AG09319 (cell line): Measurements from ENCODE around the gene ABCA4.

Experiments used
- DNase-seq: peaks from one replicate; pipeline ENCODE4 v3.0.0-alpha.2; 2010; ENCODE audit warnings: low read depth; ENCODE audit errors: extremely low read depth
- TF ChIP-seq, protein P1 (sequence below): IDR thresholded peaks from 2 replicates; pipeline ENCODE4 v1.5.1; 2011; ENCODE audit warnings: low read depth, mild to moderate bottlenecking, inconsistent platforms, low read length, moderate library complexity

Gene ABCA4

DNA sequence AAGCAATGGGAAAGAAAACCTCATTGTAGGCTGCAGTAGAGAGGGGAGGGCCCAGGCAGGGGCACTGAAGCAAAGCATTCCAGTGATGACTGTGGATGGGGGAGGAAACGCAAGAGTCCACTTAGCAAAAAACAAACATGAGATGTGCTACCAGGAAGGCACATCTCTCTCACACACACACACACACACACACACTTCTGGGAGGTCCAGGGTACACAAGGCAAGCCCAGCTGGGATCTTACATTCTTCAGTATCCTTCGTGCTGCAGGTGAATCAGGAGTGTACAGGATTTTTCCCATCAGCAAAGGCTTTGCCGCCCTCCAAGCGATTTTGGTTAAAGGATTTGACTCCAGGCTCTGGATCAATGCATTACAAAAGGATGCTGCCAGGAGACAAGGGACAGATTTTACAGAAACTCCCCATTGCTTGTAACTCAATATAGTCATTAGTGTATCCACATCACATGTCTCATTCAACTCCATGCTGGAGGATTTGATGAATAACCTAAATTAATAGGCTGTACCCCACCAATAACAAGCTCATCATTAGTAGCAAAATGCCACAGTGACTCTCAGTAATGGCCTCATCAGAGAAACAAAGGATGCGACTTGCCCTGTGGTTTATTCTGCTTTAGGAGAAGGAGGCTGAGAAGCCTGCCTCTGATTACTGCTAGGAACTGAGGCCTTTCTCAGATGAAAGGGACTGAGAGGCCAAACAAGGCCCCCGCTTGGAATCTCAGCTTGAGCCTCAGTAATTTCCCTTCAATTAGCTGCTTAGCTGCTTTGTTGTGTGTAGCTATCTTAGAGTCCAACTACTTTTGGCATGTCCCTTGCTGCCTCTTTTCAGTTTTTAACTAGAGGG is 41.6 kb downstream of the ABCA4 start:
- DNase-seq = no peak
- TF ChIP-seq, protein P1, sequence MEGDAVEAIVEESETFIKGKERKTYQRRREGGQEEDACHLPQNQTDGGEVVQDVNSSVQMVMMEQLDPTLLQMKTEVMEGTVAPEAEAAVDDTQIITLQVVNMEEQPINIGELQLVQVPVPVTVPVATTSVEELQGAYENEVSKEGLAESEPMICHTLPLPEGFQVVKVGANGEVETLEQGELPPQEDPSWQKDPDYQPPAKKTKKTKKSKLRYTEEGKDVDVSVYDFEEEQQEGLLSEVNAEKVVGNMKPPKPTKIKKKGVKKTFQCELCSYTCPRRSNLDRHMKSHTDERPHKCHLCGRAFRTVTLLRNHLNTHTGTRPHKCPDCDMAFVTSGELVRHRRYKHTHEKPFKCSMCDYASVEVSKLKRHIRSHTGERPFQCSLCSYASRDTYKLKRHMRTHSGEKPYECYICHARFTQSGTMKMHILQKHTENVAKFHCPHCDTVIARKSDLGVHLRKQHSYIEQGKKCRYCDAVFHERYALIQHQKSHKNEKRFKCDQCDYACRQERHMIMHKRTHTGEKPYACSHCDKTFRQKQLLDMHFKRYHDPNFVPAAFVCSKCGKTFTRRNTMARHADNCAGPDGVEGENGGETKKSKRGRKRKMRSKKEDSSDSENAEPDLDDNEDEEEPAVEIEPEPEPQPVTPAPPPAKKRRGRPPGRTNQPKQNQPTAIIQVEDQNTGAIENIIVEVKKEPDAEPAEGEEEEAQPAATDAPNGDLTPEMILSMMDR = no peak

DNA sequence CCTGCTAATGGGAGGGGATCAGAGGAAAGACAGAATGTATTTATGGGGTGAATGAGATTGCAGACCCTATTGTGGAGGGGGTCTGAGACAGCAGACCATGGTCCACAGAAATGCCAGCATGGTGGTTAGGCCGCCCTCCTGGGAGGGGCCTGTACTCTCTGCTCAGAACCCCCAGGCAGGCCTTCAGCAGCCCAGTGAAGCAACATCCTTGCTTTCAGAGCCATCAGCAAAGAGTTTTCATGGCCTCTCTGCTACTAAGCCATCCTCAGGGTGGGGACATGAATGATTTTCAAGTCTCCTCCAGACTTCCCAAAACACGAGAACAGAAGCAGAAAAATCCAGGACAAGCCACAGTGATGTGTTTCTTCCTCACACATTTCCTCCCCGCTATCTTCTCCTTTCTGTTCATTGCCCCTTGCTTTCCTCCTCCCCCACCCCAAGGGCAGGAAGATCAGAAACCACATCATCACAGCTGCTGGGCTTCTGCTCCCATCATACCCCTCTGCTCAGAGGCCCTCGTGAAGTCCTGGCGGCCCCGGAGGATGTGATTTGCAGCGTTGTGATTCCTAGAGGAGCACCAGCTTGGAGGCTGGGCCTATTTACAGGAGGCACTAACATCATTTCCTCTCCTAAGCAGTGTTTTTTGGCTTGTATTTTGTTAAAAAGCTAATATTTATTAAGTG is 48.0 kb downstream of the ABCA4 start:
- TF ChIP-seq, protein P1 = no peak
- no peak for DNase-seq

DNA sequence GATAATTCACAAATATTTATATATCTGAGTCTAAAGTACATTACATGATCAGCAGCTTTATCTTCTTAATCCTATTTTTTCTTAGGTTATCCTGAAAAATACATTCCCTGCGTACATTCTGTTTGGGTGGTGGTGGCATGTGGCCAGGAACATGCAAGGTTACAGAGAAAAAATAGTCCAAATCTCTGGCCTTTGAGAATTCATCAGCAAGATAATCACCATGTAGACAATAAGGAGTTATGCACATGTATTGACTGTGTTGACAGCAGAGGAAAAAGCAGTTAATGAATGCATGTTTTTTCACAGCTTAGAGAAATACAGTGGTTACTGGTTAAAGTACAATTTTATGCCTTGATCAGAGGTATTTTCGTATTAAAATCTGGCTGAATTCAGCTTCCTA is 49.0 kb downstream of the ABCA4 start:
- no peak for DNase-seq
- TF ChIP-seq, protein P1 = no peak

DNA sequence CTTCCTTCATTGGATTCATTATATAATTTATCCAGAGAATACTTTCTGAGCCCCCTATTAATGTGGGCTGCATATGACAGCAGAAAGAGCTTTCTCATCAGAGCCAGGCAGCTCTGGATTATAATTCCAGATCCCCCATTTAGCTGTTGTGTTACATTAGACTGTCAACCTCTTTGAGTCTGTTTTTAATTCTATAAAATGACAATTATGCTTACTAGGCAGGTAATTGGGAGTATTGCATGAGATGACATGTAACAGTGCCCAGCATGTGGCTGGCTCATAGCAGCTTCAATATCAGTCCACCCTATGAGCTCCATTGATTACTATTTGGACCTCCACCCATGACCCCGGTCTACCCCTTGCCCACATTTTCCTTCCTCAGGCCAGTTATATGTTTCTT is 49.6 kb downstream of the ABCA4 start:
- TF ChIP-seq, protein P1 = no peak
- DNase-seq = no peak

DNA sequence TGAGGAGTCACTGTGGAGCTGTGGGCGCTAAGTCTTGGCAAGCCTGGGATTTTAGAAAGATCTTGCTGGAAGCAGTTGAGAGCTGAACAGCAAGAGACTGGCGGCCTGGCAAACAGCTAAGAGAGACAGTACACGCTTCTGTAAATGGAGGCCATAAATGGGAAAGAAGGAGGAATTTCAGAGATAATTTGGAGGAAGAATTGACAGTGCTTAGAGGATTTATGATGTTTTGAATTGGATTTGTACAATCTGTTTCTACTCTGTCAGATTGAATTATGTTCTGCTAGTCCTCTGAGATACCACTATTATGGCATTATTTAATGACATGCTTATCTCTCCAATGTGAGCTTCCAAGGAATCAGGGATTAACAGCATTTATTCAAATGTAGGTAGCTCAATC is 50.1 kb downstream of the ABCA4 start:
- TF ChIP-seq, protein P1 = no peak
- DNase-seq = no peak

DNA sequence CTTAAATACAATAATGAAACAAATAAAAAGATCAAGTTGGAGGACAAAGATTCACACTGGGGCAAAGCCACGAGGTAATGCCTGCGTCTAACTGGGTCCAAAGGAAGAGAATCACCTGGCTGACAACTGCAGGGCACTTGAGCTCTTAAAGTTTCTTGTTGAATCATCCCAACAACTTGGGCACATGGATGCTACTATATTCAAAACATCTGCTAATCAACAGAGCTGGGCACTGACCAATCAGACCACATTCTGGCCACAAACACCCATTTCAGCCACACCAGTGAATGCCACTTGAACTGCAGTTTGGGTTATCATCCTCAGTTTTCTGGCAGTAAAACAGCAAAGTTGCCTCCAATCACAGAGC is 51.0 kb downstream of the ABCA4 start:
- no peak for DNase-seq
- TF ChIP-seq, protein P1 = no peak
